Tongue (tissue), 2 donors: ENCODE results near the gene OSBP2. TPM values are rescaled to one million over a fixed set of nuclear protein-coding genes. Genes with fewer than 3 reads are reported as not detected.

Experiments
- DNase-seq: peaks from one replicate; pipeline ENCODE4 v3.0.0-alpha.2; 2015
- total RNA-seq: library from RNA; depleted of rRNA; stranded (reverse); fragments of >200 nt; gene quantifications from one replicate; pipeline ENCODE4 v1.2.3, GENCODE V29; 2014

The OSBP2 gene
- total RNA-seq, 1 donor from 2014 or later, result 6.8 TPM

DNA sequence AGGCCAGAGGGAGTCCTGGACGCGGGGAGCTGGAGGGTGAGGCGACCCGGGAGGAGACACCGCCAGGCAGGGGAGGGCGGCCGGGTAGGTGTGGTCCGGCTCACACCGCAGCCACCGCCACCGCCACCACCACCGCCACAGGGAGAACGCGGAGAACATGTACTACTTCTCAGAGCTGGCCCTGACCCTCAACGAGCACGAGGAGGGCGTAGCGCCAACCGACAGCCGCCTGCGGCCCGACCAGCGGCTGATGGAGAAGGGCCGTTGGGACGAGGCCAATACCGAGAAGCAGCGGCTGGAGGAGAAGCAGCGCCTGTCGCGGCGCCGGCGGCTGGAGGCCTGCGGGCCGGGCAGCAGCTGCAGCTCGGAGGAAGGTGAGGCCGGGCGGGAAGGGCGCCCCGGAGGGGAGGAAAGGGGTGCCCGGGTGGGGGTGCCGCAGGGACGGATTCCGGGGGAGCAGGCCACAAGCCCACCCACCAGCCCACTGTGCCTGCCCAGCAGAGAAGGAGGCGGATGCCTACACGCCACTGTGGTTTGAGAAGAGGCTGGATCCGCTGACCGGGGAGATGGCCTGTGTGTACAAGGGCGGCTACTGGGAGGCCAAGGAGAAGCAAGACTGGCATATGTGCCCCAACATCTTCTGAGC lies 211.1 kb downstream of the OSBP2 start:
- DNase-seq, result no peak

DNA sequence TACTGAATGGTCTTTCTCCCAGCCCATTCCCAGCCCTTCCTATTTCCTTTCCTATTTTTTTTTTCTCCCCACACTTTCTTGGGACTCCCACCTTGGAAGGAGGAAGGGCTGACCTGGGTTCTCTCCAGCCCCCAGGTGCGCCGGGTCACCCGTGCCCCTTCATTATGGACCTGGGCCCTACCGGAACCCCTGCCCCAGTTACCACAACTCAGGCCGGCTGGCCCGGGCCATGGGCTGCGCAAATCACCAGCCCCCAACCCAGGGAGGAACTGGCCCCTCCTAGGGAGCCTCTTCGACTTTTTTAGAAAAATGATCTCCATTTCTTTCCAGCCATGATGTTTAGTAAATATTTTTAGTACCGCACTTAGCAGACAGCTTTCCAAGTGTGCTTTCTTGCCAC lies 211.7 kb downstream of the OSBP2 start:
- DNase-seq, result no peak

DNA sequence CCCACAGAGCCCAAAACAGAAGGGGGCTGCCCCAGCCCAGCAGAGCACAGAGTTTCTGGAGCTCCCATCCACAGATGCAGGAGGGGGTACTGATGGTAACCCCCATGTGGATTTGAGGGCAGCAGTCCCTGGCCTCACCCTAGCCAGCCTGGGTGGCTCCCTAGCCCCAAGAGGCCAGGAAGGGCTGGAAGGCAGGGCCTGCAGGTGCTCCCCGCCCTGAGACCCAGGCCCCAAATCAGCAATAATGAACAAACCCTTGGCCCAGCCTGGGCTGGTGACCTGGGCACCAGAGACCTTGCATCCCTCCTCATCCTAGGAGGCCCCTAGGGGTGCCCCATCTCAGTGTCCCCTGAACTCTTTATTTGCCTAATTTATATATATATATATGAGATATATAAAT lies 212.3 kb downstream of the OSBP2 start:
- DNase-seq, result no peak

DNA sequence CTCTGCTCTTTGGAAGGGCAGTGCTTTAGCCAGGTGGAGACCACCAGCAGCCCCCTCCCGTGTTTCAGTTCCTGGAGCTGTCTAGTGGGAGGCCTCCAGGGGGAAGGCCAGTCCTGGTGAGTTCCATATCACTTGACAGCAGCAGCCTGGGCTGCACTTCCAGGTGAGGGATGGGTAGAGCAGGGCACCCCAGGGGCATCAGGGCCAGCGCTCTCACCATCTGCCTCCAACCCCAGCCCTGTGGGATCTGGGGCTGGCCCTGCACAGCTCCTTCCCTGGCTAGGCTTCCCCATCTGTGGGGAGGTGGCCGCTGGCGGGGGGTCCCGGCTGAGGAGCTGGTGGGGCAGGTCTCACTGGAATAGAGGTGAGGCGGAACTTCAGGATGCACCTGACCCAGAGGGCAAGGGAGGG lies 213.4 kb downstream of the OSBP2 start:
- no peak for DNase-seq

DNA sequence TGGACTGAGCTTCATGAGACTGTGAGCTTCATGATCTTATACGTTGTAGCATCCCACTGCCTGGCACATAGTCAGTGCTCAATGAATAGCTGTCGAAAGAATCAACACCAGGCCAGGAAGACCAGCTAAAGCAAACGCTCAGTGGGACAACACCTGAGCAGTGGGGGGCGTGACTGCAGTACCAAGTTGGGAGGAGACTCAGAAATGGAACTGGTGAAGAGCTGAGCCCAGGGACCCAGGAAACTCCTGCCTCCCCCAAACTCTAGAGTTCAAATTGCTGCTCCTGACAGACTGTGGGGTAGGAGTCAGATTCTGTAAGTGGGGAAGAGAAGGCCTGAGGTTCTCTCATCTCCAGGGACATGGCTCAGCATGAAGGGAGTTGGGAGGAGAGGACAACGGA lies 214.6 kb downstream of the OSBP2 start:
- no peak for DNase-seq

DNA sequence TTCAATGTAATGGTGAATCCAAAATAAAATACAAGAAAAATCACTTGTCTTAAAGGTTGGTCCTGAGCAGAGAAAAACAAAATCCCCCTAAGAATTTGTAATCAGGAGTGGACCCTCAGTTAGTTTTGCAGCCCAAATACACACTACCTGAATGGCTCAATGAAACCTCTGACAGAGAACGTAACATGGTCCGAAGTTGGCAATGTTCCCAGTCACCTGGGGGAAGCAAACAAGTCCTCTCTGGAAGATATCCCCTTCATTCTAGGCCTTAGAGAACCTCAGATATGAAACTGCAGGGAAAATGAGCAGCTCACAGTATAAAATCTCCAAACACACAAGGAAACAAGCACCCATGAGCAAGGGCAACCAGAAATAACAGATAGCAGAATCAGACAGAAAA lies 215.7 kb downstream of the OSBP2 start:
- DNase-seq, result no peak

DNA sequence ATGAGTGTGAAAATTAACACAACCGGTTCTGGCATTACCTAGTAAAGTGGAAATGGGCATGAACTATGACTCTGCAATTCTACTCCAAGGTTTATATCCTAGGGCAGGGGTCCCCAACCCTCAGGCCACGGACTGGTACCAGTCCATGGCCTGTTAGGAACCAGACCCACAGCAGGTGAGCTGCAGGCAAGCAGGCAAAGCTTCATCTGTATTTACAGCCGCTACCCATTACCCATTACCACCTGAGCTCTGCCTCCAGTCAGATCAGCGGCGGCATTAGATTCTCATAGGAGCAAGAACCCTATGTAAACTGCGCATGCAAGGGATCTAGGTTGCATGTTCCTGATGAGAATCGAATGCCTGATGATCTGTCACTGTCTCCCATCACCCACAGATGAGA lies 224.1 kb downstream of the OSBP2 start:
- no peak for DNase-seq

DNA sequence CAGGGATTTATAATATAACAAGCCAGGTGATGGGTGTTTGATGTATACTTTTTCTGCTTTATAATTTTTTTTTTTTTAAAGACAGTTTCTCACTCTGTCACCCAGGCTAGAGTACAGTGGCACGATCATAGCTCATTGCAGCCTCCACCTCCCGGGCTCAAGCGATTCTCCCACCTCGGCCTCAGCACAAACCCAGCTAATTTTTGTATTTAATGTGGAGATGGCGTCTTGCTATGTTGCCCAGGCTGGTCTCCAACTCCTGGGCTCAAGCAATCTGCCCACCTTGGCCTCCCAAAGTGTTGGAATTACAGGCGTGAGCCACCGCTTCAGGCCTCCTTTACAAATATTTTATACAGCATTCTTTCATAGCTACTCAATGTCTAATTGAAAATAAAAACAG lies 225.3 kb downstream of the OSBP2 start:
- DNase-seq, result no peak

DNA sequence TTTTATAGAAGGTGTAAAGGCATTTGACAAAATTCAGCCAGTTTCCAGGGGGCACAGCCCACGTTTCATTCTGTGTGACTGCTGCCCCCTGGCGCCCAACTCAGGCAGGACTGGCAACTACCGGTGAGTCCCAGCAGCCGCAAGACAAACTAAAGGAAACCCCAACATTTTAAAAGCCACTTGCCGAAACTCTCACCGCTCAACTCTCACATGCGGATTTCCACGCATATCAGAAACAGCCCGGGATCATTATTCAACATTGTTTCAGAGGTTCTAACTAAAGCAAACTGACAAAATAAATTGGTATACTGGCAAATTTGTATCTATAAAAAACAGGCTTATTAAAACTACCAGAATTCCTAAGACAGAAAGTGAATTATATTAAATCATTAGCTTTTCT lies 225.7 kb downstream of the OSBP2 start:
- DNase-seq, result peak; percentile 87

DNA sequence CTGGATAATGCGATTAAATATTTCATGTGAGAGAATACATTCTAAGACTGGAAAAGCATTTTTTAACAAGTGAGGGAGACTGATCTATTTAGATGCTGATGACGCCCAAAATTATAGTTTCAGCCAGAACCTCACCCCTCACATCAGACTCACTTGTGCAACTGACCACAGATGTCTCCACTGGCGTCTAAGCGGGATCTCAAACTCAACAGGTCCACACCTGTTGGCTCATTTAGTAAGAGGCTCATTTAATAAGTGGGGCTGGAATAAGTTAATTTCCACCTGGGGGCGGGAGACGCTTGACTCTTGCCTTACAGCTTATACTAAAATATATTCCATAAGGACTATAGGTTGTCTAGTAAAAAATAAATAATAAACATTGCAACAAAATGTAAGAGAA lies 226.4 kb downstream of the OSBP2 start:
- DNase-seq, result no peak

DNA sequence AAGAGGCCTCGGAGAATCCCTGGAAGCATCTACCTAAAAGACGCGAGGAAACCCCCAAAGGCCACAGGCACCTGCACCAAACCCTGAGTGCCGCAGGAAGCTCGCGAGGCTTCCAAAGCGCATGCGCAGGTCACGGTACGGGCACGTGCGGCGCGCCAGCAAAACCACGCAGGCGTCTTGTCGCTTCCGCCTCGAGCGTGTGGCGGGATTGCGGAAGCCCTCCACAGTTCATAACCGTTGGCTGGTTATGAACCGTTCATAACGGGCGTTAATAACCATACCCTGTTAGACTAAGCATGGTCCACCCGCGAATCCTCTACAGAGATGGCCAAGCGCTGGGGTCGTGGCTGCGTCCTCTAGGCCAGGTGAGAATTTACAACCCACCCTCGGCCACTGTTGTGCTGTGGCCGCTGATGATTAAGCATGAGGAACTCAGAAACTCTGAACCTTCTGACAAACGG lies 227.5 kb downstream of the OSBP2 start:
- peak; percentile 71 for DNase-seq

DNA sequence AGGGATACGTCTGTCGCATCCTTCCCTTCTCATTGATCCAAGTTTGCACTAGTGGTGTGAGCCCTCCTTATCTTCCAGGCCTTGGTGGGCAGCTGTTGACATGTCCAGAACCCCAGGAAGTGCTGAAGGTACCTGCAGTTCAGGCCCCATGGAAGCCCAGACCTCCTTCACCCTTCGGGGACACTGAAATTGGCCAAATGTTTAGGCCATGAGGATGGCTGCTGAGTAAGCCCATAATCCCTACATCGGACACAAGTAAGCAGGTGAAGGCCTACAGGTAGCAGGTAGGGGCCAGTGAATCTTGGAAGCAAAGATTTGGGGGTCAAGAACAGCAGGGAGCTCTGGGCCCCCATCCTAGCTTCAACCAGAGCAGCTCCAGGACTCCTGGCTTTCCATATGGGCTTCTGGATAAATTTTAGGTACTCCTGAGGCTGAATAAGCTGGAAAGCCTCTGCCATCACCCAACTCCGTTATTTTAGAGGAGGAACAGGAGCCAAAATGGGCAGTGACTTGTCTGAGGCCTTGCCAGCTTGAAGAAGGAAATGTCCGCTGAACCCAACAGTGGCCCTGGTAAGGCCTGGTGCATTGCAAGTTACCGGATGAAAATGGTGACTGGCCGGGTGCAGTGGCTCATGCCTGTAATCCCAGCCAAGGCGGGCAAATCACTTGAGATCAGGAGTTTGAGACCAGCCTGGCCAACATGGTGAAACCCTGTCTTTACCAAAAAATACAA lies 228.7 kb downstream of the OSBP2 start:
- no peak for DNase-seq

DNA sequence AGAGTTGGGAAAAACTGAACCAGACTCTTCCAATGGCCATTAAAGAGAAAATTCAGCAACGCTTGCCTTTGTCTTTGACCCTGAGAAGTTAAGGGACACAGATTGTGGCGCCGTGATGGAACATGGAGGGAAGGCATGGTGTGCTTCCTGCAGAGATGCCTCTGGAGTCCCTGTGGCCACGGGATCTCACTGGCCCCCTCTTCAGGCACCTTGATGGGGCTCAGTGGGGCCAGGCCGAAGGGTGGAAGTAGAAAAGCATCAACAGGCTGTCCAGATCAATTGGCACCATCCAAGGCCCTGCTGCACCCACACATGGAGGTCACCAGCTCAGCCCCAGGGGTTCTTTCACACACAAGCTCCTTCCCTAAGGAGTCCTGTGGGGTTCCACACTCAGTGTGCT lies 231.0 kb downstream of the OSBP2 start:
- no peak for DNase-seq

DNA sequence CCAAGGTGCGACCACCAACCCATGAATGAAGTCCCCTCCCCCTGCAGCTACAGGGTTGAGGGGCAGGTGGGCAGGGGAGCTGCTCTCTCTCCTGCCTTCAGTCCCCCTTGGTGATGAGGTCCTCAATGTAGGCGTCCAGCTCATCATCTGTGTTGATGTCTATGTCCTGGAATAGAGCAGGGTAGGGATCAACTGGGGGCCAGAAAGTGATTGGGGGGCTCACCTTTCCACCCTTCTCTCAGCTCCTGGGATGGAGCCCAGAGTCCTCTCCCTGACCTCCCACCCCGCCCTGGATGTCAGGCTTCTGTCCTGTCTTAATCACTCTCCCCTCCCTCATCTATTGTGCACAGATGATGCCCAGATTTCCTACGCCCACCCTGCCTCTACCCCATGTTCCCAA lies 232.0 kb downstream of the OSBP2 start:
- DNase-seq, result no peak

DNA sequence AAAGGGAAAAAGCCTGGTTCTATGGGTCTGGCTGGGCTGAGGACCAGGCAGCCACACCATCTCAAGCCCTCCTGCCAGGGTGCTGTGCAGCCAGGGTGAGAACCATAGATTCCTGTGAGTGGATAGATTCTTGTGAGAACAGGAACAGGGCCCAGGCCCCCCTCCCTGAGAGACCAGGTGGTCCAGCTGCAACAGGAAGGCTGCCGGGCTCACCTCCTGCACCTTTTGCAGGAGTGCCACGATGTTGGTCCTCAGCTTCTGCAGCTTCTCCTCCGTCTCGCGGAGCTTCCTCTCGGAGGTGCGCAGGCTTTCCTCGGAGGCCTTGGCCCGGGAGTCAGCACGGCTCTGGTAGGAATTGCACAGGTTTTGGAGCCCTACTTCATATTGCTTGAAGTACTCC lies 233.1 kb downstream of the OSBP2 start:
- DNase-seq, result no peak

DNA sequence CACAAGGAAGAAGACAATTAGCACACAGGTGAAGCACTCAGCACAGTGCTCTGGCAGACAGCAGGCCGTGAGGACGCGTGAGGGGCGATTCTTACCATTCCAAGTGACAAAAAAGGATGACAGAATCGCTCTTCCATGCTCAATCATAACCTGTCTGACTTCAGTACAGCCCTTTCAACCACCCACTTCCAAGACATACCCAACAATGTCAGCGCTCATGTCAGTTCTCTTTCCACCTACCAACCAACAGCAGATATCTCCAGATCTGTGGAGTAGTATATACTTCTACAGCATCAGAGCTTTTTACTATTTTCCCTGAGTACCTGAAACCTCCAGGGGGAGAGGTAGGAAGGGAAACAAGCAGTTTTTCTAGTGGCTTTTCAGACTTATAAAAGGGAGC lies 233.7 kb downstream of the OSBP2 start:
- no peak for DNase-seq

DNA sequence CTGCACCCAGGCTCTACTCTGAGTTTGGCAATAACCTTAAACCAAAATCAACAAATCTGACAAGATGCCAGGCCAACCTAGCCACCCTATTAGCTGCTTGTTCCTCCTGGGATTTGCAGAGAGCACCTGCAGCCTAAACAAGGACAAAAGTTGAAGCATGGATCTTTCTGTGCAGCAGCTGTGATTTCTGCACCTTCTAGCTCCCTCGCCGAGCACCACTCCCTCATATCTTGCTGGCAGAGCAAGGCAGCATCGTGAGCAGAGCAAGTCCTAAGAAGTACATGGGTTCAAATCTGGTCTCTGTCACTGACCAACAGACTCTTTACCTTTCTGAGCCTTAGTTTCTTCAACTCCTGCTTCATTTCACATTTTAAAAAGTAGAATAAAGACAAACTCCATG lies 235.6 kb downstream of the OSBP2 start:
- DNase-seq, result no peak

DNA sequence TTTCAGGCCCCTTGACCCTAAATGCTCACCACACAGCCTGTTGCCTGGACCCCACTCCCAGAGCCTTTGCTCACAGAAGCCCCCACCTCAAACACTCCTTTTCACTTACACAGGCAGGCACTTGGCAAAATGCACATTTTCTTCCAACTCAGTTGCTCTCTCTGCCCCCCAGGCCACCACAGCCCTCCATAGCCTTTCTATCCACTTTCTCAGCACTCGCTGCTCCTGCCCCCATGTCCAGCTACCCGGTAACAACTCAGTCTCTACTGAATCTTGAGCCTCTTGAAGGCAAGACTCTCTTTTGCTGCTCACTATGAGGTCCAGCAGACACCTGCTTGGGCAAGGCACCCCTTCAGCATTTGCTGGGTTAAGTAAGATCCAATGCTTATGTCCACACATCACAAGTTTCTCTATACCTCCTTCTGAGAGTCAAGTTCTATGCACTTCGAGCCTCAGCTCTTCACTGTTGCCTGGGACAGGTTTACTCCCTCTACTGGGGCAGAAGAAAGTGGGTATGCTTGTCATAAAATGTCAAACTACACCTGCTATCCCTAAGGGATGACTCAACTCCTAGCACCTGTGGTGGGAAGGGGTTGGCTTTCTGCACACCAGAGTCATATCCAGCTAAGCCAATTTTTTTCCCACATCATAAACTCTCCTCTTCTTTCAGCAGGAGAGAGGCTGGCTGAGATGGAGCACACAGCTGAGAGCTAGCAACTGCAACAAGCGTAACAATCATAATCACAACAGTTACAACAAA lies 237.0 kb downstream of the OSBP2 start:
- peak; percentile 19 for DNase-seq

DNA sequence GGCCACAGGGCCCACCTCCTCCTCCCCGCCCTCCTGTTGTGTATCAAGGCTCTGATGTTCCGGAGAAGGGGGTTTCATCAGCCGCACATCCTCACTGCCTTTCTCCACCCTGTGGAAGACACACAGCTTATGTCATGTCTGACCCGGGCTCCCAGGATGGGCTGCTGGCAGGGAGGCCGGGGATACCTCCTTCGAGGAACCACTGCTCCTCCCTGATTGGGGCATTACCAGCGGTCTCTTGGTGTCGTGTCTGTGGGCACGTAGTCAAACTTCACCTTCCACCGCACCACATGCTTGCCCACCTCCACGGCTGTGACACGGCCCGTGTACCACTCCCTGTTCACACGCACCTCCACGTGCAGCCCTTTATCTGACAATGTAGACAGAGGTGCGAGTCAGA lies 238.0 kb downstream of the OSBP2 start:
- DNase-seq, result no peak

DNA sequence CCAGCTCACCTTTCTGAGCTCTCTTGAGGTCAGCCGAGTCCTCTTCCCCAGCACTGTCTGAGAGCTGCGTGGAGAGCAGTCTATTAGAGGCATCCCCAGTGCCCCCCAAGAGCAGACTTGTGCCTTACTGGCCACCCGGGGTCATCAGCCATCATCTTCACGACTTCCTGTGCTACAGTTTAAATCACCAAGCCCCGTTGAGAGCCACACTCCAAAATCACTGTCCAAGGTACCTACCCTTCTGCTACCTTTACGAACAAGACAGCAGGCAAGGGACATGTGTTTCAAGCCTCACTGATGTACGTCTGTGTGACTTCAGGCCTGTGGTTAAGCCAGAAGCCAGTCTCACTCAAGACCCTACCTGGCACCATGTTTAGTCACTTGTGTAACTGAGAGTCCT lies 238.8 kb downstream of the OSBP2 start:
- DNase-seq, result no peak

DNA sequence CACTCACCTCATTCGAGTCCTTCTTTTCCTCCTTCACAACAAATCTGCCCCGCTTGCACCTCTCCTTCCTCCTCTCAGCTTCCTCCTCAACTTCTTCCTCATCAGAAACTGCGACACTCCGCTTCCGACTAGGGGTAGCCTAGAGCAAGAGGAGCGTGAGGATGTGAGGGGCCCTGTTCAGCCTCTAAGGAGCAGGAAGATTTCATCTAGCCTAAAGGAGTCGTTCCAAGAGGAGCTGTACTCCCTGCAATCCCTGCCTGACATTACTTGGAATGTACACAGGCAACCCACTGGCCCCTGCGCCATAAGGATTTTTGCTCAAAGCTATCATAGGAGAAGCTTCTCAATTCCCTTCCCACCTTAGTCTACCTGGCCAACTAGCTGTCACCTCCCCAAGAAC lies 239.4 kb downstream of the OSBP2 start:
- no peak for DNase-seq

DNA sequence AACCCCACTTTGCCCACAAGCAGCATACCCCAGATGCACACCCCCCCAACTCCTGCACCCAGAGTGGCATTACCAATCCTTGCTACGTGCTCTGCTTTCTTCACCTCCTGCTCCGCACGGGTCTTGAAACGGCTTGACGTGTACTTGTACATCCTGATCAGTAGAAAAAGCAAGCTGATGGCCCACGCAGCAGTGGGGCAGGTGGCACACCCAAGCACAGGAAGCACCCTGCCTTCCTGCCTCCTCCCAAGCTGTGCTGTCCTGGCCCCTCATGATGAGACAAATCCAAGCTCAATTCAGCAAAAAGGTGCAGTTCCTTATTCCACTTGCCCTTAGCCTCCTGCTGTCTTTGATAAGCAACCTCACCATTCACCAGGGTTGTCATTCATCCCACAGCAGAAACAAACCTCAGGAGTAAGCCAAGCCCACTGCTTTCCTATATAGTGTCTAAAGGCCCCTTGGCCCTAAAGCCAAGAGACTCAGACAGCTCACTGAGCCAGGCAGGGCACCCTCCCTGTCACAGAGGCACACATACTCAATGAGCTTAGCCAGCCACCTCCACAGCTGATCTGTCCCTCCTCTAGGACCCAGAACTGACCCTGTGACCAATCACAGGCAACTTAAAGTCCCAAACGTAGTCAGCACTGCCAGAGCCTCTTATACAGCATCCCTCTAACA lies 246.2 kb downstream of the OSBP2 start:
- DNase-seq, result no peak

DNA sequence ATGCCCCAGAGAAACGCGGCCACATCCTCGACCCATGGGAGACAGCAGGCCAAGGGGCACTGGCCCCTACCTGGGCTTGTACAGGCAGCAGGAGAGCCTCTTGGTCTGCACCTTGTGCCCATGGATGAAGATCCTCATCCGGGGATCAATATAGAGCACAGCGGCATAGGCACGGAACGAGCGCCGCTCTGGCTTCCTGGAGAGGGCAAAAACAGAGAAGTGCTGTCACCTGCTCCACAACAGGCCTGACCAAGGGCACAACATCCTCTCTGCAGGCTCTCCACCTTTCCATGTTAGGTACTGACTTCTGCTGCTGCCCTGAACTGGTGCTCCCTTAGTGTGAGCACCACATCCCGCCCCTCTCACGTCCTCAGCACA lies 246.7 kb downstream of the OSBP2 start:
- DNase-seq, result no peak
